Measurements from ENCODE around the gene POTEM. TPM values are rescaled to one million over a fixed set of nuclear protein-coding genes. Genes with fewer than 3 reads are reported as not detected.
"Not testable (repeated sequence)": the region's sequence is repeated elsewhere in the genome, so short reads cannot be mapped to it uniquely, and the experiment has no call there.

POTEM gene
- polyA plus RNA-seq, result not detected
- long read RNA-seq, donor 1, result 0 reads
- long read RNA-seq, donor 2, result 0 reads
- long read RNA-seq, donor 3, result 0 reads
- long read RNA-seq, donor 4, result 0 reads
- long read RNA-seq, donor 5, result 0 reads
- long read RNA-seq, donor 6, result 0 reads
- long read RNA-seq, donor 7, result 0 reads
- long read RNA-seq, donor 8, result 0 reads
- long read RNA-seq, donor 9, result 0 reads
- long read RNA-seq, donor 10, result 0 reads

DNA sequence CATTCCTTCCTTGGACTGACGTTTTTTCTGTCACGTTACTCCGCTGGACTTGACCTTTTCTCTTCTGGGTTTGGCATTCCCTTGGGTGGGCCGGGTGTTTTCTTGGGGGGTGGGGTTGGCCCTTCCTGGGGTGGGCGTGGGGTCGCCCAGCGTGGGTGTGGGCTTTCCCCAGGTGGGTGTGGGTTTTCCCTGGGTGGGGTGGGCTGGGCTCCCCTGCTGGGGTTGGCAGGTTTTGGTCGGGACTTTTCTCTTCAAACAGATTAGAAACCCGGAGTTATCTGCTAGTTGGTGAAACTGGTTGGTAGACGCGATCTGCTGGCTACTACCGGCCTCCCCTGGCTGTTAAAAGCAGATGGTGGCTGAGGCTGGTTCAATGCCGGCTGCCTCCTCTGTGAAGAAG, at the start of gene POTEM:
TSS of gene POTEM (plus strand) at position 301 of the 400 bp plus-strand sequence. CDS start at position 353, 52 bp downstream.
- not testable (repeated sequence) for FAIRE-seq; H3K27ac ChIP-seq (ENCODE audit: low read depth in 1 of 3, low read length in 2 of 3)
- no CpG with 5 or more reads among the region's 13 CpGs for WGBS, 3 donors

DNA sequence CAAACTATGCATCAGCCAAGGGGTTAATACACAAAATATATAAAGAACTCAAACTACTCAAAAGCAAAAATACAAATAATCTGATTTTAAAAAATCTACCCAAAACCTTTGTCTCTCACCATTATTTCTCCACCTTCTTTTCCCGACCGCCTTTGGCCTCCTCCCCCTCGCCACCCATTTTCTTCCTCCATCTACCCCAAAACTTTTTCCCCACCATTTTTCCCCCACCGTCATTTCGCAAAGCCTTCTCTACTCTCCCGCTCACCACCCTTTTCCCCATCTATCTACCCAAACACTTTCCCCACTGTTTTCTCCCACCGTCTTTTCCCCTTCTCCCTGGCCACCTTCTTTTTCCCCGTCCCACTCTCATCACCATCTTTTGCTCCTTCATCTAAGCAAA, 48.9 kb upstream of the POTEM start:
- not testable (repeated sequence) for H3K27me3 ChIP-seq (ENCODE audit: control insufficient read depth in 3 of 3, insufficient read depth in 3 of 3, low read length in 3 of 3); H3K27ac ChIP-seq (ENCODE audit: low read depth in 1 of 3, low read length in 2 of 3); H3K36me3 ChIP-seq (ENCODE audit: control insufficient read depth in 3 of 3, insufficient read depth in 2 of 3, low read depth in 1 of 3, low read length in 3 of 3); H3K4me3 ChIP-seq (ENCODE audit: low read depth in 1 of 3, low read length in 3 of 3); DNase-seq; H3K4me1 ChIP-seq (ENCODE audit: control insufficient read depth in 3 of 3, insufficient read depth in 2 of 3, low read depth in 1 of 3, low read length in 2 of 3); FAIRE-seq; H3K9me3 ChIP-seq (ENCODE audit: control insufficient read depth in 2 of 2, insufficient read depth in 1 of 2, low read depth in 1 of 2, low read length in 1 of 2)
- WGBS, 3 donors, result 87 to 88% (median 88%) methylated on average over 3 to 7 of the region's 8 CpGs

More for the DNA sequence above, at the start of gene POTEM:
- H3K4me3 ChIP-seq (ENCODE audit: low read depth in 1 of 3, low read length in 3 of 3); DNase-seq; H3K36me3 ChIP-seq (ENCODE audit: control insufficient read depth in 3 of 3, insufficient read depth in 2 of 3, low read depth in 1 of 3, low read length in 3 of 3); H3K9me3 ChIP-seq (ENCODE audit: control insufficient read depth in 2 of 2, insufficient read depth in 1 of 2, low read depth in 1 of 2, low read length in 1 of 2); H3K4me1 ChIP-seq (ENCODE audit: control insufficient read depth in 3 of 3, insufficient read depth in 2 of 3, low read depth in 1 of 3, low read length in 2 of 3); H3K27me3 ChIP-seq (ENCODE audit: control insufficient read depth in 3 of 3, insufficient read depth in 3 of 3, low read length in 3 of 3): not testable (repeated sequence)

- DNase-seq; H3K27me3 ChIP-seq (ENCODE audit: control insufficient read depth in 3 of 3, insufficient read depth in 3 of 3, low read length in 3 of 3); FAIRE-seq; H3K36me3 ChIP-seq (ENCODE audit: control insufficient read depth in 3 of 3, insufficient read depth in 2 of 3, low read depth in 1 of 3, low read length in 3 of 3); H3K27ac ChIP-seq (ENCODE audit: low read depth in 1 of 3, low read length in 2 of 3); H3K9me3 ChIP-seq (ENCODE audit: control insufficient read depth in 2 of 2, insufficient read depth in 1 of 2, low read depth in 1 of 2, low read length in 1 of 2); H3K4me1 ChIP-seq (ENCODE audit: control insufficient read depth in 3 of 3, insufficient read depth in 2 of 3, low read depth in 1 of 3, low read length in 2 of 3); H3K4me3 ChIP-seq (ENCODE audit: low read depth in 1 of 3, low read length in 3 of 3): not testable (repeated sequence)
- 80 to 89% (median 85%) methylated on average over 2 to 3 of the region's 19 CpGs for WGBS, 3 donors
Measured at GRCh38 chr14:18920052-18920451, 47.2 kb upstream of the POTEM start.

DNA sequence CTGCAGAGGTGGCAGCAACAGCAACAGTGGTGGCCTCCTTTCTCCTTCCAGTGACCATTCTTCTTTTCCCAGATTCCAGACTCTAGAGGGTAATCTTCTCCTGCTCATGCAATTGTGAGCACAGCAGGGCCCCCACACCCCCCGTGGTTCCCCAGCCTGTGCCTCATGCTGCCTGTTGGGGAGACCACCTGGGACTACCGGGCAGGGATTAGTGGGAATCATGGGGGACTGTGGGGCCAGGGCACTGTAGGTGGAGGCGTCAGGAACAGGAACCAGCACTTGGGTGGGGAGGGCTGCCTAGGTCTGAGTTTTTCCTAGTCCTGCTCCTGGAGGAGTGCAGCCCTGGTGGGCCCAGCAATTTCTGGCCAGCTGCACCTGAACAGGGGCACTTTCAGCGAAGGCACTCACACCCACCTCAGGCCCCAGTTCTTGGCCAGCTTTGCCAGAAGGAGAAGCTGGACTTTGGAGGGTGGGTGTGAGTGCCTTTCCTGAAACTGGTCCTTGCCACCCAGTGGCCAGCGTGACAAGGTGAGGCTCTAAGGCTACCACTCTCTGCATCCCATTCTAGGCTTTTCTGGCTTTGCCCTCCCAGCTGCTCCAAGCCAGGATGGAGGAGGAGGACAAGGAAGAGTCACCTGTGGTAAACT, 46.1 kb upstream of the POTEM start:
- not testable (repeated sequence) for FAIRE-seq; H3K36me3 ChIP-seq (ENCODE audit: control insufficient read depth in 3 of 3, insufficient read depth in 2 of 3, low read depth in 1 of 3, low read length in 3 of 3); H3K27ac ChIP-seq (ENCODE audit: low read depth in 1 of 3, low read length in 2 of 3); DNase-seq; H3K27me3 ChIP-seq (ENCODE audit: control insufficient read depth in 3 of 3, insufficient read depth in 3 of 3, low read length in 3 of 3); H3K4me1 ChIP-seq (ENCODE audit: control insufficient read depth in 3 of 3, insufficient read depth in 2 of 3, low read depth in 1 of 3, low read length in 2 of 3); H3K9me3 ChIP-seq (ENCODE audit: control insufficient read depth in 2 of 2, insufficient read depth in 1 of 2, low read depth in 1 of 2, low read length in 1 of 2); H3K4me3 ChIP-seq (ENCODE audit: low read depth in 1 of 3, low read length in 3 of 3)
- WGBS, 3 donors, result 38 to 72% (median 56%) methylated on average over 1 to 2 of the region's 5 CpGs

DNA sequence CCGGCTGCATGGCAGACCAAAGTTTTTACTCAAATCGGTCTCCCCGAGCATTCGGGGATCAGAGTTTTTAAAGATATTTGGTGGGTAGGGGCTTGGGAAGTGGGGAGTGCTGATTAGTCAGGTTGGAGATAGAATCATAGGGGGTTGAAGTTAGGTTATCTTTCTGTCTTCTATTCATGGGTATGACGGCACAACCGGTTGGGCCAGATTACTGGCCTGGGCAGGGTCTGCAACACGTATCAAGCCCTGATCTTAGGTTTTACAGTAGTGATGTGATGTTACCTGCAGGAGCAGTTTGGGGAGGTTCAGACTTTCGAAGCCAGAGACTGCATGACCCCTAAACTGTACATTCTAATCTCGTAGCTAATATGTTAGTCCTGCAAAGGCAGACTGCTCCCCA, 30.4 kb upstream of the POTEM start:
- WGBS, 3 donors, result 56% methylated on average over 2 of the region's 9 CpGs; no CpG with 5 or more reads in 2 of the 3 donors
- DNase-seq; FAIRE-seq; H3K36me3 ChIP-seq (ENCODE audit: control insufficient read depth in 3 of 3, insufficient read depth in 2 of 3, low read depth in 1 of 3, low read length in 3 of 3); H3K27me3 ChIP-seq (ENCODE audit: control insufficient read depth in 3 of 3, insufficient read depth in 3 of 3, low read length in 3 of 3); H3K4me1 ChIP-seq (ENCODE audit: control insufficient read depth in 3 of 3, insufficient read depth in 2 of 3, low read depth in 1 of 3, low read length in 2 of 3); H3K27ac ChIP-seq (ENCODE audit: low read depth in 1 of 3, low read length in 2 of 3); H3K4me3 ChIP-seq (ENCODE audit: low read depth in 1 of 3, low read length in 3 of 3); H3K9me3 ChIP-seq (ENCODE audit: control insufficient read depth in 2 of 2, insufficient read depth in 1 of 2, low read depth in 1 of 2, low read length in 1 of 2): not testable (repeated sequence)

- not testable (repeated sequence) for FAIRE-seq; H3K4me3 ChIP-seq (ENCODE audit: low read depth in 1 of 3, low read length in 3 of 3); H3K36me3 ChIP-seq (ENCODE audit: control insufficient read depth in 3 of 3, insufficient read depth in 2 of 3, low read depth in 1 of 3, low read length in 3 of 3); DNase-seq; H3K27ac ChIP-seq (ENCODE audit: low read depth in 1 of 3, low read length in 2 of 3); H3K4me1 ChIP-seq (ENCODE audit: control insufficient read depth in 3 of 3, insufficient read depth in 2 of 3, low read depth in 1 of 3, low read length in 2 of 3); H3K9me3 ChIP-seq (ENCODE audit: control insufficient read depth in 2 of 2, insufficient read depth in 1 of 2, low read depth in 1 of 2, low read length in 1 of 2); H3K27me3 ChIP-seq (ENCODE audit: control insufficient read depth in 3 of 3, insufficient read depth in 3 of 3, low read length in 3 of 3)
- WGBS, 3 donors, result no CpG with 5 or more reads among the region's 2 CpGs
Measured at GRCh38 chr14:18938733-18939132, 28.5 kb upstream of the POTEM start.

DNA sequence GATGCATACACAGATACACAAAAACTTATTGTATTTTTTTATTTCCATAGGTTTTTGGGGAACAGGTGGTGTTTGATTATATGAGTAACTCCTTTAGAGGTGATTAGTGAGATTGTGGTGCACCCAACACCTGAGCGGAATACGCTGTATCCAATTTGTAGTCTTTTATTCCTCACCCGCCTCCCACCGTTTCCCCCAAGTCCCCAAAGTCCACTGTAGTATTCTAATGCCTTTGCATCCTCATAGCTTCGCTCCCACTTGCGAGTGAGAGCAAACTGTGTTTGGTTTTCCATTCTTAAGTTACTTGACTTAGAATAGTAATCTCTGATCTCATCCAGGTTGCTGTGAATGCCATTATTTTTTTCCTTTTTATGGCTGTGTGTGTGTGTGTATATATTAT, 17.3 kb upstream of the POTEM start:
- H3K27ac ChIP-seq (ENCODE audit: low read depth in 1 of 3, low read length in 2 of 3); H3K36me3 ChIP-seq (ENCODE audit: control insufficient read depth in 3 of 3, insufficient read depth in 2 of 3, low read depth in 1 of 3, low read length in 3 of 3); H3K4me1 ChIP-seq (ENCODE audit: control insufficient read depth in 3 of 3, insufficient read depth in 2 of 3, low read depth in 1 of 3, low read length in 2 of 3); H3K9me3 ChIP-seq (ENCODE audit: control insufficient read depth in 2 of 2, insufficient read depth in 1 of 2, low read depth in 1 of 2, low read length in 1 of 2); DNase-seq; H3K4me3 ChIP-seq (ENCODE audit: low read depth in 1 of 3, low read length in 3 of 3); FAIRE-seq; H3K27me3 ChIP-seq (ENCODE audit: control insufficient read depth in 3 of 3, insufficient read depth in 3 of 3, low read length in 3 of 3): not testable (repeated sequence)
- WGBS, 3 donors, result 61% methylated on average over 2 of the region's 6 CpGs; no CpG with 5 or more reads in 2 of the 3 donors

GRCh38 chr14:18953085-18953484, 14.1 kb upstream of the POTEM start:
- H3K36me3 ChIP-seq (ENCODE audit: control insufficient read depth in 3 of 3, insufficient read depth in 2 of 3, low read depth in 1 of 3, low read length in 3 of 3); H3K4me1 ChIP-seq (ENCODE audit: control insufficient read depth in 3 of 3, insufficient read depth in 2 of 3, low read depth in 1 of 3, low read length in 2 of 3); H3K27me3 ChIP-seq (ENCODE audit: control insufficient read depth in 3 of 3, insufficient read depth in 3 of 3, low read length in 3 of 3); H3K9me3 ChIP-seq (ENCODE audit: control insufficient read depth in 2 of 2, insufficient read depth in 1 of 2, low read depth in 1 of 2, low read length in 1 of 2); DNase-seq; H3K27ac ChIP-seq (ENCODE audit: low read depth in 1 of 3, low read length in 2 of 3); H3K4me3 ChIP-seq (ENCODE audit: low read depth in 1 of 3, low read length in 3 of 3); FAIRE-seq: not testable (repeated sequence)
- WGBS, 3 donors, result 74 to 81% (median 77%) methylated on average over 9 of the region's 9 CpGs

DNA sequence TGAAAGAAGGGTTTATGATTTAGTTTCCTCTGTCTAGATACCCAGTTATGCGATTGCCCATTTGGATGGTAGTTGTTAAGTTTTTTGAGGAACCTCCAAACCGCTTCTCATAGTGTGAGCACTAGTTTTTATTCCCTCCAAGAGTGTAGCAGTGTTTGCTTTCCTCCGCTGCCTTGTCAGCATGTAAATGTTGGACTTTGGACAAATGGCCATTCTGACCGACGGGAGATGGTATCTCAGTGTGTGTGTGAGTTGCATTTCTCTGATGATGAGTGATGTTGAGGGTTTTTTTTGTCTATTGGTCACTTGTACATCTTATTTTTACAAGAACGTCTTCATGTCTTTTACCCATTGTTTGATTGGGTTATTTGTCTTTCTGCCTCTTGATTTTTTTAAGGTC, 11.4 kb upstream of the POTEM start:
- not testable (repeated sequence) for H3K4me3 ChIP-seq (ENCODE audit: low read depth in 1 of 3, low read length in 3 of 3); FAIRE-seq; H3K27me3 ChIP-seq (ENCODE audit: control insufficient read depth in 3 of 3, insufficient read depth in 3 of 3, low read length in 3 of 3); H3K9me3 ChIP-seq (ENCODE audit: control insufficient read depth in 2 of 2, insufficient read depth in 1 of 2, low read depth in 1 of 2, low read length in 1 of 2); DNase-seq; H3K27ac ChIP-seq (ENCODE audit: low read depth in 1 of 3, low read length in 2 of 3); H3K36me3 ChIP-seq (ENCODE audit: control insufficient read depth in 3 of 3, insufficient read depth in 2 of 3, low read depth in 1 of 3, low read length in 3 of 3); H3K4me1 ChIP-seq (ENCODE audit: control insufficient read depth in 3 of 3, insufficient read depth in 2 of 3, low read depth in 1 of 3, low read length in 2 of 3)
- 61 to 67% (median 62%) methylated on average over 4 of the region's 6 CpGs for WGBS, 3 donors
